ENCODE data around the gene C1orf105.

DNA sequence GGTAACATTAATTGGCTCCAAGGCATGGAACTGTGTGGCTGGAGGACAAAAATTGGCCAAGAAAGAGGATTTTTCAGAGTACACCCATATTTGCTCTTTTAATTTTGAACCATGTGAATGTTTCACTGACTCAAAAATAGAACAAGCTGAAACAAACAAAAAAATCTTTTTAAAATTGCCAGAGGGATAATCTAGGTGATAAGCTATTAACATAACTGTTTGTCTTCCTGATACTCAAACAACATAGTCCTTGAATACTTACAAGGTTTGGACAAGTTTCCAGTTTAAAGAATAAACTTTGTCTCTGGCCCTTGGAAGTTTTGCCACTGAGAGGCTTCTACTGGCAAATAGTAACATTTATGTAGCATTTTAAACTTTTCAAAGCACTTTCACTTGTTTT lies 53.4 kb downstream of the C1orf105 start:
- TF ChIP-seq SMAD3 (CRISPR knock-in tag; IDR thresholded peaks at IDR 0.05; ENCODE audit: borderline replicate concordance) (no peak), CREB1 (CRISPR knock-in tag; IDR thresholded peaks at IDR 0.05) (no peak), ESRRA (CRISPR knock-in tag; IDR thresholded peaks at IDR 0.05; ENCODE audit: borderline replicate concordance) (no peak)
- TF ChIP-seq, protein P1, sequence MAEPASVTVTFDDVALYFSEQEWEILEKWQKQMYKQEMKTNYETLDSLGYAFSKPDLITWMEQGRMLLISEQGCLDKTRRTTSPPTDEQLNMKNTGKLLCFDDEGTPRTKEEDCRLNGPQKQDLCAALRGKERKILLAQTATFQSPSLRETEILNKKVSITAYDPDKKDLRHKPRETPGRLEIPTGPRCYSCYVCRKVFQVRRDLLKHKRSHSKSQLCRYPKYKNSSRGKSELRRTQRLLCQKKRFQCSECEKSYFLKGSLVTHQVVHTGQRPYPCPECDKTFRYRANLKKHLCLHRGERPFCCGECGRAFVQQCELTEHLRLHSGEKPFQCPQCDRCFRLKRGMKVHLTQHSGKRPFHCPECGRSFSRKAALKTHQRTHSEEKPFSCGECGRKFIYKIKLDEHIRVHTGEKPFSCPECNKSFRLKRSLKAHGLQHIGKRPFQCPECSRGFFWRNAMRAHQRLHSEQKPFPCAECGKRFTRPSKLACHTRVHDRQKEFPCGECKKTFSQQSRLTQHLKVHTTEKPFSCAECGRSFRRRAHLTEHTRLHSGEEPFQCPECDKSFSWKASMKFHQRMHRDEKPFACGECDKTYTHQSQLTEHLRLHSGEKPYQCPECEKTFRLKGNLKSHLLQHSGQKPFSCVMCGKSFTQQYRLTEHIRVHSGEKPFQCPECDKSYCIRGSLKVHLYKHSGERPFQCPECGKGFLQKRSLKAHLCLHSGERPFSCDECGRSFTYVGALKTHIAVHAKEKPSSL (CRISPR knock-in tag; conservative IDR thresholded peaks at IDR 0.05): no peak
- TF ChIP-seq, protein P2, sequence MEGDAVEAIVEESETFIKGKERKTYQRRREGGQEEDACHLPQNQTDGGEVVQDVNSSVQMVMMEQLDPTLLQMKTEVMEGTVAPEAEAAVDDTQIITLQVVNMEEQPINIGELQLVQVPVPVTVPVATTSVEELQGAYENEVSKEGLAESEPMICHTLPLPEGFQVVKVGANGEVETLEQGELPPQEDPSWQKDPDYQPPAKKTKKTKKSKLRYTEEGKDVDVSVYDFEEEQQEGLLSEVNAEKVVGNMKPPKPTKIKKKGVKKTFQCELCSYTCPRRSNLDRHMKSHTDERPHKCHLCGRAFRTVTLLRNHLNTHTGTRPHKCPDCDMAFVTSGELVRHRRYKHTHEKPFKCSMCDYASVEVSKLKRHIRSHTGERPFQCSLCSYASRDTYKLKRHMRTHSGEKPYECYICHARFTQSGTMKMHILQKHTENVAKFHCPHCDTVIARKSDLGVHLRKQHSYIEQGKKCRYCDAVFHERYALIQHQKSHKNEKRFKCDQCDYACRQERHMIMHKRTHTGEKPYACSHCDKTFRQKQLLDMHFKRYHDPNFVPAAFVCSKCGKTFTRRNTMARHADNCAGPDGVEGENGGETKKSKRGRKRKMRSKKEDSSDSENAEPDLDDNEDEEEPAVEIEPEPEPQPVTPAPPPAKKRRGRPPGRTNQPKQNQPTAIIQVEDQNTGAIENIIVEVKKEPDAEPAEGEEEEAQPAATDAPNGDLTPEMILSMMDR (IDR thresholded peaks at IDR 0.05): no peak
- TF ChIP-seq, protein P3, sequence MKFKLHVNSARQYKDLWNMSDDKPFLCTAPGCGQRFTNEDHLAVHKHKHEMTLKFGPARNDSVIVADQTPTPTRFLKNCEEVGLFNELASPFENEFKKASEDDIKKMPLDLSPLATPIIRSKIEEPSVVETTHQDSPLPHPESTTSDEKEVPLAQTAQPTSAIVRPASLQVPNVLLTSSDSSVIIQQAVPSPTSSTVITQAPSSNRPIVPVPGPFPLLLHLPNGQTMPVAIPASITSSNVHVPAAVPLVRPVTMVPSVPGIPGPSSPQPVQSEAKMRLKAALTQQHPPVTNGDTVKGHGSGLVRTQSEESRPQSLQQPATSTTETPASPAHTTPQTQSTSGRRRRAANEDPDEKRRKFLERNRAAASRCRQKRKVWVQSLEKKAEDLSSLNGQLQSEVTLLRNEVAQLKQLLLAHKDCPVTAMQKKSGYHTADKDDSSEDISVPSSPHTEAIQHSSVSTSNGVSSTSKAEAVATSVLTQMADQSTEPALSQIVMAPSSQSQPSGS (CRISPR knock-in tag; IDR thresholded peaks at IDR 0.05; ENCODE audit: borderline replicate concordance, low read depth): no peak
- TF ChIP-seq, protein P4, sequence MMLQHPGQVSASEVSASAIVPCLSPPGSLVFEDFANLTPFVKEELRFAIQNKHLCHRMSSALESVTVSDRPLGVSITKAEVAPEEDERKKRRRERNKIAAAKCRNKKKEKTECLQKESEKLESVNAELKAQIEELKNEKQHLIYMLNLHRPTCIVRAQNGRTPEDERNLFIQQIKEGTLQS (CRISPR knock-in tag; conservative IDR thresholded peaks at IDR 0.05): no peak
